ENCODE results near the gene NEURL4. TPM values are rescaled to one million over a fixed set of nuclear protein-coding genes. Genes with fewer than 3 reads are reported as not detected.
A peak's percentile ranks its signal among the peaks of the same experiment; 100 is the strongest.

NEURL4 gene
- polyA plus RNA-seq, 5 donors = 19.7 to 31.2 (median 28.1) TPM

GRCh38 chr17:7304179-7304578 lies 25.0 kb downstream of the NEURL4 start:
- no peak for DNase-seq

- DNase-seq = peak; percentile 71 to 75
Observed at GRCh38 chr17:7296189-7296861, 32.8 kb downstream of the NEURL4 start.

GRCh38 chr17:7295230-7296180 lies 33.6 kb downstream of the NEURL4 start:
- no peak for DNase-seq

GRCh38 chr17:7294614-7295153 lies 34.5 kb downstream of the NEURL4 start, which contains the start of gene YBX2:
YBX2 (minus strand) TSS chr17:7294639; CDS start chr17:7294500, 139 bp downstream.
- DNase-seq = no peak

- no peak for DNase-seq
Observed at GRCh38 chr17:7293816-7294613, 35.1 kb downstream of the NEURL4 start.

GRCh38 chr17:7293159-7293558 lies 36.0 kb downstream of the NEURL4 start:
- DNase-seq = no peak

GRCh38 chr17:7292729-7293128 lies 36.4 kb downstream of the NEURL4 start:
- no peak for DNase-seq

GRCh38 chr17:7292194-7292593 lies 36.9 kb downstream of the NEURL4 start:
- DNase-seq = no peak

- DNase-seq = no peak
Observed at GRCh38 chr17:7290685-7291084, 38.5 kb downstream of the NEURL4 start.

- DNase-seq = no peak
Observed at GRCh38 chr17:7290166-7290565, 39.0 kb downstream of the NEURL4 start.

GRCh38 chr17:7289256-7290032 lies 39.7 kb downstream of the NEURL4 start:
- DNase-seq = no peak

GRCh38 chr17:7285679-7286078 lies 43.5 kb downstream of the NEURL4 start:
- DNase-seq = no peak

- DNase-seq = no peak
Observed at GRCh38 chr17:7284911-7285310, 44.2 kb downstream of the NEURL4 start.

- no peak for DNase-seq
Observed at GRCh38 chr17:7283471-7284216, 45.5 kb downstream of the NEURL4 start.

- no peak for DNase-seq
Observed at GRCh38 chr17:7282752-7283321, 46.3 kb downstream of the NEURL4 start.

GRCh38 chr17:7281953-7282751 lies 47.0 kb downstream of the NEURL4 start:
- peak in 1 of 2 donors; percentile 33 for DNase-seq

GRCh38 chr17:7281074-7281952 lies 47.8 kb downstream of the NEURL4 start, which contains the start of gene SLC2A4:
SLC2A4 (plus strand) TSS chr17:7281718; CDS start chr17:7281935, 217 bp downstream.
- peak; percentile 87 to 89 for DNase-seq

Data from right lung (tissue), 5 donors.